Brain microvascular endothelial cell (primary cell): Measurements from ENCODE around the gene CLSTN2.

ENCODE experiments used
- DNase-seq: peaks from one replicate; pipeline ENCODE4 v3.0.0-alpha.2; 2020
- H3K27ac ChIP-seq: fragments of 250-450 bp; sonication (Bioruptor Pico); 2 replicates; pipeline ENCODE4 v1.5.1; 2020; ENCODE audit warnings: mild to moderate bottlenecking, moderate library complexity
- H3K27me3 ChIP-seq: fragments of 250-450 bp; sonication (Bioruptor Pico); replicated peaks from 2 replicates; pipeline ENCODE4 v1.5.1; 2020; ENCODE audit warnings: mild to moderate bottlenecking
- H3K36me3 ChIP-seq: fragments of 250-450 bp; sonication (Bioruptor Pico); replicated peaks from 2 replicates; pipeline ENCODE4 v1.5.1; 2020; ENCODE audit warnings: mild to moderate bottlenecking
- H3K4me3 ChIP-seq: 2 replicates; pipeline ENCODE4 v1.5.1; 2011; ENCODE audit warnings: low read depth, mild to moderate bottlenecking, control low read depth, low read length, moderate library complexity
- CTCF ChIP-seq: IDR thresholded peaks from 2 replicates; pipeline ENCODE4 v1.5.1; 2011; ENCODE audit warnings: low read depth, mild to moderate bottlenecking, moderate library complexity, low read length, control low read depth, inconsistent platforms; ENCODE audit errors: missing control alignments
- in situ Hi-C: cut with HindIII; loops from 2 replicates; pipeline ENCODE4 v1.10.0; 2017; ENCODE audit warnings: low sequenced_read_pairs, low pct_ligation_motif_present

Gene CLSTN2

GRCh38 chr3:139978966-139979365 lies 44.0 kb downstream of the CLSTN2 start:
- no peak for TF ChIP-seq CTCF
- no peak for DNase-seq
- Histone ChIP-seq H3K36me3 (no peaks in the 10 kb centered on the region), H3K4me3 (no peak overlapping the region), H3K27ac (no peak overlapping the region), H3K27me3 (no peaks in the 10 kb centered on the region)
- in situ Hi-C loops: no loop called here

DNA sequence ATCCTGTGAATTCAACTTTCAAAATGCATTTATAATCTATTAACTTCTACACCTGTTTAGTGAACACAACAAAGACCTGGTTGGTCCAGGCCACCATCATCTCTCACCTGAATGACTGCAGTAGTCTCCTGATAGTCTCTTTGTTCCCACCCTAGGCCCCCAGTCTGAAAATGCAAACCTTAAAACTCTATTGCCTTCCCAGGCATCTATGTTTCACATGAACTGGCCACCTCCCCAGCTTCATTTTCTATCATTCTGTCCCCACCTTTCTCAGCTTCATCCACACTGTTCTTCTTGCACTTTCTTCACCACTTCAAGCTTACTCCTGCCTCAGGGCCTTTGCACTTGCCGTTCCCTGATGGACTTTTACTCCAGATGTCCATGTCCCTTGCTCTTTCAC lies 45.0 kb downstream of the CLSTN2 start:
- Histone ChIP-seq H3K27ac (no peak overlapping the region), H3K36me3 (no peaks in the 10 kb centered on the region), H3K4me3 (no peak overlapping the region), H3K27me3 (no peaks in the 10 kb centered on the region)
- no peak for DNase-seq
- in situ Hi-C loops: no loop called here
- no peak for TF ChIP-seq CTCF

- Histone ChIP-seq H3K4me3 (no peak overlapping the region), H3K27me3 (no peaks in the 10 kb centered on the region), H3K36me3 (no peaks in the 10 kb centered on the region), H3K27ac (no peak overlapping the region)
- in situ Hi-C loops: no loop called here
- DNase-seq: no peak
- peak; percentile 49 for TF ChIP-seq CTCF
Observed at GRCh38 chr3:139982404-139982803, 47.4 kb downstream of the CLSTN2 start.

- H3K27ac ChIP-seq: no peak overlapping the region
Observed at GRCh38 chr3:139985576-139985975, 50.6 kb downstream of the CLSTN2 start.

DNA sequence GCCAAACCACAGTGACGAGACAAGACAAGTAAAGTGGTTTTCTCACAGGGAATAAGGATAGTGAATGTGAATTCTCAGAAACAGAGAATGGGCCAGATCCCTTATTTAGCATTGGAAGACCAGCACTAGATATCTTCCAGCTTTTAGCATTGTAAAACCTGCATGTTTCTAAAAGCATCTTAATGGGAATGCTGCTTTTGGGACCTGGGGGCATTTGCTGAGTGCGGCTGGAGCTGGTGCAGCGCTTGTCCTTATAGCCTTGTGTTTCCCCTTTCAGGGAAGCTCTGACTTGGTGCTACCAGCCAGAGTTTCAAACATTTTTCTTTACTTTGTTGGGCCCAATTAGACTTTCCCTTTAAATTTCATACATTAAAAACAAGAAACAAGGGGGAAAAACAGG lies 52.9 kb downstream of the CLSTN2 start:
- no peak for TF ChIP-seq CTCF
- in situ Hi-C loops: no loop called here
- no peak overlapping the region for H3K27ac ChIP-seq
- no peaks in the 10 kb centered on the region for H3K27me3 ChIP-seq
- no peak for DNase-seq
- no peak overlapping the region for H3K4me3 ChIP-seq
- no peaks in the 10 kb centered on the region for H3K36me3 ChIP-seq

More at GRCh38 chr3:139985576-139985975, 50.6 kb downstream of the CLSTN2 start:
- no peak for DNase-seq
- no peak overlapping the region for H3K4me3 ChIP-seq
- no peak for TF ChIP-seq CTCF
- no peaks in the 10 kb centered on the region for H3K27me3 ChIP-seq
- in situ Hi-C loops: no loop called here
- H3K36me3 ChIP-seq: no peaks in the 10 kb centered on the region

DNA sequence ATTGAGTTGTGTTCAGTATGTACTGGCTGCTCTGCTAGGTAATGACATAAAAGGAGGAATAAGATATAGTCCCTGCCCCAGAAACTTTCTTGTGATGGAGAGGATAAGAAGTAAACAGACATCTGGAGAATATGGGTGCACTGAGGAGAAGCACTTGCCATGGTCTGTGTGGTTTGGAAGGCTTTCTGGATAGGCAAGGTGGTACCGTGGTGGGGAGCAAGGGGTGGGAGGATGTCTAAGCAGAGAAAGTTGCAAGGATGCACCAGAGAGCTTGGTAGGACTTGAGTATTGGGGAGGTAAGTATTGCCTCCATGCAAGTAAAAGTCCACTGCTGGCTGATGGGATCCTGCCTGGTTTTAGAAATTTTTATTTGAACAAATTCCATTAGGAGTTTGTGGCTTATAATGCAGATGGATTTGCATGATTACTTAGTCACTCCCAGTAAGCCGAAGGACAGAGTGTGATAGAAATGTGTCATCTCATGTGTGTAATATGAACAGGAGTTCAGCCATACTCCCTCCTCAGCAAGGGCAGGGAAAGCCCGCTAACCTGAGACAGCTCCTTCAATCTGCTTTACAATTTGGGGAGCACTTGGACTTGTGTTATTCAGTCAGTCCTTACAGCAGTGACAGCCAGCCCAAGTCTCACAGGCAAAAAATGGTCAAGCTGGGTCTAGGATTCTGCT lies 53.6 kb downstream of the CLSTN2 start:
- DNase-seq: no peak
- Histone ChIP-seq H3K4me3 (no peak overlapping the region), H3K27me3 (no peaks in the 10 kb centered on the region), H3K36me3 (no peaks in the 10 kb centered on the region), H3K27ac (no peak overlapping the region)
- in situ Hi-C loops: no loop called here
- no peak for TF ChIP-seq CTCF
